Stimulated activated CD8-positive, alpha-beta memory T cell treated with anti-CD3 and anti-CD28 coated beads, Interleukin-12 subunit alpha, Interleukin-12 subunit beta, amount 100 ng/mL, for 4 hours (primary cell): Measurements from ENCODE around the gene ATXN7L1.
"Not testable (repeated sequence)": the region's sequence is repeated elsewhere in the genome, so short reads cannot be mapped to it uniquely, and the experiment has no call there.

Experiments
- DNase-seq: peaks from one replicate; pipeline ENCODE4 v3.0.0-alpha.2; 2020; ENCODE audit warnings: low read depth

ATXN7L1 gene

DNA sequence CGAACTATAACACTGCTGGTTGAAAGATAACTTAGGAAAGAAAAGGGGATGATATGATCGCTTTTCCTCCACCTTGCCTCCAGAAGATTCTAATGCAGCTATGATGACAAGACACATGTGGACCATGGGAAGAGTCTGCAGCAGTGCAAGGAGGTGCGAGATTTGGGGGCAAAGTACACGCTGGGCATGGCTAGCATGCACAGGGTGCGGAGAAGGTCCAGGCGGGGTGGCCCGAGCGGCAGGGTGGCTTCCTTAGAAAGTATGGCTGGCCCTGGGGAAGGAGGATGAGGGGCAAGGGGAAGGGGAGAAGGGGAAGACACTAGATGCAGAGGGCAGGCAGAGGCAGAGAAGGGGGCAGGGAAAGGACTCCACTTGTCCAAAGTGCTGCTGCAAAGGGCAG is 15.6 kb downstream of the ATXN7L1 start:
- DNase-seq: no peak

DNA sequence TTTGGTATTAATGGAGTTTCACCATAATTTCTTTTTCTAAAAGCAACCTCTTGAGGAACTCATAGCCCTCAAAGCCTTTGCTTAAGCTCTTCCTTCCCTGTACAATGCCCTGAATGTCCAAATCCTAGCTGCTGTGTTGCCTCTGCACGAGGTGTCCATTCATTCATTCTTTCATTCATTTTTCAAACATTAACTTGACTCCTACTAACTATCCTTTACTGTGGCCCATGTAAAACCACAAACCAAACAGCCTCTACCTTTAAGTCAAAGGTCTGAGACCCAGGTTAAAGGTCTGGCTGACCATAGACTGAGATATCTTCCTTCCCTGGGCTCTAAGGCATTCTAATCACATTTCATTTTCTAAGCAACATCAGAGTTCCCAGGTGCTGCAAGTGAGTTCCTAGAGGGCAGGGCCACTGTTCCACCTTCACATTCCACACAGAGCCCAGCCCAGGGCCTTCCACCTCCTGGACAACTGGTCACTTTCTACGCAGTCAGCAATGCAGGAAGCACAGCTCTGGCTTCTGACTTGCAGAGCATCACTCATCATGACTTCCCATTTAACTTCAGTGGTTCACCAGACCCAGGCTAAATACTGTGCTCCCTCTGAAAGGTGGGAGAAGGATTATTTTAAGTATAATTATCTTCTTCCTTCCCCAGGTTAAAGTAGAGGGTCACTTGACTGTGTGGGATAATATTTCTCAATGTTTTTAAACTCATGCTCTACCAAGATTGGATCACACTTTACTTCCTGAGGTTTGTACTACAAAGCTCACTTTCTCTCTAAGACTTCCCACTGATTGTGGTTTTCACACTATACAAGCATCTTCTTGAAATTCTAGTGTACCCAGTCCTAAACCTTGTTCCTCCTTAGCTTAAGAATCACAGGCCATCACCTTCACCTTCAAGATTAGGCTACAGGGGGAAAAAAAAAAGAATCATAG is 19.1 kb downstream of the ATXN7L1 start:
- DNase-seq: no peak

DNA sequence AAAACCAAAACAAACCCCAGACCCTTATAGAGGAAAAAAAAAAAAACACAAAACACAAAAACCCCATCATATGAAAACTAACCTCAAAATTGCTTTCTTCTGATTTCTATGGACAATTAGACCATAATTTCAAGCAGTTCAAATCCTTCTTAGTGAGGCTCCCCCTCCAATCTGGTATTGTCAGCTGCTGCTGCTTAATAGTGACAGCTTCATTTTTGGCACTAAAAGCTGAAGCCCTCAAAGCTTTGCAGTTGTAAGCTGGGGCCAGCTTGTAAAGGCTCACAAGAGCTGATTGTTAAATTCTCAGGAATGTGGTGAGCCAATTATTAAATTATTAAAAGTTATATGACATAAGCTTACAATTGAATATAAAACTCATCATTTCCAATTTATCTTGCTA is 21.9 kb downstream of the ATXN7L1 start:
- no peak for DNase-seq

DNA sequence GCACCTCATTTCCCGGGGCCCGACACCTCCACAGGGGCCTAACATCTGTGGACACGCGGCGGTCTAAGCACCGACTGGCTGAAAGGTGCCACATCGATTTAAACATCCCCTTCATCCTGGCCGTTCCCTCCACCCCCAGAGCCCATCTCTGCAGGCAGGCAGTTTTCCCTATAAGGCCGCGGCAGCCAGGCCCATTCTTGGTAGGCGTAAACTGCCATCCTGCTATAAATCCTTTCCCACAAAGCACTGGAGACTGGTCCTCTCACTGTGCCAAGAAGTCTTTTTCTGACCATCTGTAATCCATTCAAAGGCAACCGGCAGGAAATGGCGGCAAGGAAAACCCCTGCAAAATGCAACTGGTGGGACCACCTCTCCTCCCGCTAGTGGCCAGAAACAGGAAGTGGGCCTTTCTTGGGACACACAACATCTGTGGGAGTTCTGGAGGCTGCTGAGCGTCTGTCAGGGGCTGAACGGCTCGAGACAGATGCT is 22.4 kb downstream of the ATXN7L1 start:
- DNase-seq: no peak

DNA sequence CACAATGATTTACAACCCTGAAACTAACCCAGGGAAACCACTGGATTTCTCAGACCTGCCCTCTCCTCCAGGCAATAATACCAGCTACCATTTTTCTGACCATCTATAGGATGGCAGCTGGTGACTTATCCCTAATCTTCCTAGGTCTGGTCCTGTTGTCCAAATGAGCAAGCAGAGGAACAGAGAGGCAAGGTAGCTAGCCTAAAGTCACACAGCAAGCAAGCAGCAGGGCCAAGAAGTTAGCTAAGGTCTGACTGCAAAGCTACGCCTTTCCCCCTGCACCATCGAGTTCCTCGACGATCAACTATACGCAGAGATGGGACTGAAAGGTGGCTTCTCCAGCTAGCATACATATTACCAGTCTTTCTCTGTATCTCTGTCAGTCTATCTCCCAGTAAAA is 25.3 kb downstream of the ATXN7L1 start:
- DNase-seq: no peak

DNA sequence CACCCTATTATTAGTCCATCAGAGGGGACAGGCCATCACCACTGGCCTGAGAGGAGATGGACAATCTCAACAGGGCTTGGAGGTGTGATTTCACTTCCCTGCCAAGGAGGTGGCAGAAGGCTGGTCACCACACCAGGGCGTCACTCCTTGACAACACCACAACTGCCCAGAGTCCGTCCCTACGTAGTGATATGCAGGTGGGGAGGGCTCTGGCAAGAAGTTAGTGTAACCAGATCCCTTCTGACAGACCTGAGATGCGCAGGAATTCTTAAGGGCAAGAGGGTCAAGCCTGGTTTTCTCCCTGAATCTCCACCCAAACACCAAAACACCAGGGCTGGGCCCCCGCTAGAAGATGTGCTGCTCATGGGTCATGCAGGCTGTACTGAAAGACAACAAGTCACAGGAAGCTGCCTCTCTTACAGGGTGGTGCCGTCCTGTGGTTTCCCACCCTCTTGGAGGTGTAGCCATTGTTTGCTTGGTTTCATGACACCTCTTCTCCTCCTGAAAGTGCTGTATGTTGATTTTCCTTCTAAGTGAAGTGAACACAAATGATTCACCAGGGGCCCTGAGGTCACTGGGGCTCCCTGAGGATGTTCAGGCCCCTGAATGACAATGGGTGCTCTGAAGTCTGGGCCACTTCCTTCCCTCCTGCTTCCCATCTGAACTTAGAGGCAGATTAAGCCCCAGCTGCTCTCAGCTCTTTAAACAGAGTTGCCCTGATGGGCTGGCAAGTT is 27.1 kb downstream of the ATXN7L1 start:
- peak; percentile 56 for DNase-seq

DNA sequence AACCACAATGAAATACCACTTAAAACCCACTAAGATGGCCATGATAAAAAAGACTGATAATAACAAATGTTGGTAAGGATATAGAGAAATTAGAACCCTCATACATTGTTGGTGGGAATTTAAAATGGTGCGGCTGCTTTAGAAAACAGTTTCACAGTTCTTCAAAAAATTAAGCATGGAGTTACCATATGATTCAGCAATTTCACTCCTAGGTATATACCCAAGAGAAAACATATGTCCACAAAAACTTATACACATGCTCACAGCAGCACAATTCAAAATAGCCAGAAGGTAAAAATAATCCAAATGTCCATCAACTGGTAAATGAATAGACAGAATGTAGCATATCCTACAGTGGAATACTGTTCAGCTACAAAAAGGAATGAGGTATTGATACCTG is 30.0 kb downstream of the ATXN7L1 start:
- no peak for DNase-seq

DNA sequence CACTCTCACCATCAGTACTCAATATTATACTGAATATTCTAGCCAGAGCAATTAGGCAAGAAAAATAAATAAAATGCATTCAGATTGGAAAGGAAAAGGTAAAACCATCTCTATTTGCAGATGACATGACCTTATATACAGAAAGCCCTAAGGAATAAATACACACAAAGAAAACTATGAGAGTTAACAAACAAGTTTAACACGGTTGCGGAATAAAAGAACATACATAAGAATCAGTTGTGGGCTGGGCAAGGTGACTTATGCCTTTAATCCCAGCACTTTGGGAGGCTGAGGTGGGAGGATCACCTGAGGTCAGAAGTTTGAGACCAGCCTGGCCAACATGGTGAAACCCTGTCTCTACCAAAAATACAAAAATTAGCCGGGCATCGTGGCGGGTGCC is 31.7 kb downstream of the ATXN7L1 start:
- not testable (repeated sequence) for DNase-seq

DNA sequence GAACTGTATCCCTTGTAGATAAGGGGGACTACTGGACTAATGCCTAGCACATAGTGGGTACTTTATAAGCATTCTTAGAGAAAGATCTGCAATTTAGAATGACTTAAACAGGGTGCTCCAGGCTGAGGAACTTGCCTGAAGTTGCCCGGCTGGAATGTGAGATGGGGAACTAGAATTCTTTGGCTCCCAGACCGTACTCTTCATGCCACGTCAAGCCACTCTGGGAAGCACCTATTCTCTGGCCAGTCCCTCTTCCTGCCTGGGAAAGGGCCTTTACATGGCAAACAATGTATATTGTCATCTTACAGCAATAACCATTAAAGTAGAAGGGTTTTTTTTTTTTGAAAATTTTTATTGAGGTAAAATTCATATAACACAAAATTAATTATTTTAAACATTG is 34.5 kb downstream of the ATXN7L1 start:
- no peak for DNase-seq

DNA sequence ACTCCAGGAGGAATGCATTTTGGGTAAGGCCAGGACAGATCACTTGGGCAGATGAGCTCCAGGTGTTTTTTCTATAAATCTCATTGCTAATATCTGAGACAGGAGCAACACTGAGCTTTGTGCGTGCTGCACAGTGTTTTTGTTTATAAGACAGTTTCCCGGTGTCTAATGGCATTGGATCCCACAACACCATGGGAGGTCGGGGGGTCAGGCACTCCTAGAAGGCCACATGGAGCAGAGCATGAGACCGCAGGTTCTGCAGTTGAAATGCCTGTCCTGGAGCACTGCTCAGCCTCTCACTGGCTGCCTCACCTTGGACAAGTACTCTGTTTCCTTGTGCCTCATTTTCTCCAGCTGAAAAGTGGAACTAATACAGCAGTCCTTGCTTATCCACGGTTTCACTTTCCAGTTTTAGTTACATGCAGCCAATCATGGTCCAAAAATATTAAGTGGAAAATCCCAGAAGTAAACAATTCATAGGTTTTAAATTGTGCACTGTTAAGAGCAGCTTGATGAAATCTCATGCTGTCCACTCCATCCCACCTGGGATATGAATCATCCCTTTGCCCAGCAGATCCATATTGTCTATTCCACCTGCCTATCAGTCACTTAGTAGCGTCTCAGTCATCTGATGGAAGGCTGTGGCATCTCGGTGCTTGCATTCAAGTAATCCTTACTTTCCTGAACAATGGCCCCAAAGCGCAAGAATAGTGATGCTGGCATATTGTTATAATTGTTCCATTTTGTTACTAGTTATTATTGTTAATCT is 35.2 kb downstream of the ATXN7L1 start:
- DNase-seq: no peak

DNA sequence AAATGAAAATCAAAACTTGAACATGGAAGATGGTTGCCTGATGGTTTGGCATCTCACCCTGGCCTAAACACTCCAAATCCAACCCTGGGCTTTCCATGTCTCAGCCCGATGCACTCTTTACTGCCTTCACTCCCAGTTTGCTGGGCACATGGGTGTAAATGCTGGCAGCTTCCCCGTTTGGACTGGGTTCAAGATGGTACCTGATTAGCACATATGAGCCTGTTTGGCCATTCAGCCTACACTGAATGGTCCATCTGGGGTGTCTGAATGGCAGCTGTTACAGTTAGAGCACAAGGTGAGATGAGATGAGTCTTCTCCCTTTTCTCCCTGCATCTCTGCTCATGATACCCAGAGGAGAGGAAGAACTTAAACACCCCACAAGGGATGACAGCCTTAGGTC is 37.1 kb downstream of the ATXN7L1 start:
- no peak for DNase-seq

DNA sequence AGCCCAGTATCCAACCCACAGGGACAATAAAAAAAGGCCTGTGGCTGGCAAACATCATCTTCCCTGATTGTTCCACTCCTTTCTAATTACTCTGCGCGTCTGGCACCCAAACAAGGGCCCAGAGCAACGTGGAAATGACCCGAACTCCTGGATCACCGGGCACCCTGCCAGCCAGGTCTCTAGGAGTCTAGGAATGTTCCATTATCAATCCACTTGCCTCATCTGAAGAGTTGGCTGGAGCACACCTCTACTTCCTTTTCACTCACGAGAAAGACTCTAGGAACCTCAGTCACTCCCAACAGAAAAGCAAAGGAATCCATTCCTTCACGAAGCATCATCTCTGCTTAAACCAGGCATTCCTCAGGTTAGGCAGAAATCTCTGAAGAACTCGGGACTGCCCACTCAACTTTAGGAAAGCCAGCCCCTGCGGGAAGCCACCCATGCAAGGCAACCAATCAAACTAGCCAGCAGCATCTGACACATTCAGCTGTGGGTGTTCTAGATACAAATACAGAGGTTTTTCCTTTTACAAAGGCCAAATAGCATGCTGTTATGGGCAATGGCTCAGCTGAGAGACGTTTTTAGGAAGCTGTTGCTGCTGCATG is 37.7 kb downstream of the ATXN7L1 start:
- DNase-seq: no peak

DNA sequence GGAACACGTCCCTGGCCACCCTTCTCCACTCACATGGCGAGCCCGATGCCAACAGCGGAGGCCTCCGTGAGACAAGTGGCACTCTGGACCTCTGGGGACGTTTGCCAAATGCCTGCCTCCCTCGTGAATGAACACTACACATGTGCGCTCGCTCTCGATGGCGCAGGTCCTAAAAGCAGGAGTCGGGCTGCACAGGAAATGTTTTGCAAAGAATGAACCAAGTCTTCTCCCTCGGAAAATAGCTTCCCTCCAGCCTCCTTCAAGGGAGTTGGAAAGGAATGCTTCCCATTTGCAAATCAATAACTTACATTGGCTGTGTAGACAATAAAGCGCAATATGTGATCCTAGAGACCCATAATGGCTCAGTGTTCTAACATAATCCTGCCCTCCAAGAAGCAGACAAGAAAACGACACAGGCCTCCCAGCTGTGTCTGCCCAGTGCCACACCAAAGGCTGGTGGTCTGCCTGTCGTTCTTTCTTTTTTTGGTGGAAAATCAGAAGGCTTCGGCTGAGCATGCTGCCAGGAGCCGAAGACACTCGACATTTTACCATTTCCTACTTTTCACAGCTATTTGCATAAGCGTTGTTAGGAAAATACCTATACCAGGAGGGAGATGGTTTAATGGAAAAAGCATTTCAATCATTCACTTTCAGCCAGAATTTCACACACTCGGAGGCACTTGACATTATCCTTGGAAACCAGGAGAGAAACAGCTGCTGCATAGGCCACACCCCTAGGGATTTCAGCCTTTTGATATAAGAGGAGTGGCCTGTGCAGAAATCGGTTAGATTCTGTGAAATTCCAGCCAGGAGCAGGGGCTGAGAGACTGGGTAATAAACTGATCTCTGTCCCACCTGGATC is 38.4 kb downstream of the ATXN7L1 start:
- DNase-seq: no peak

DNA sequence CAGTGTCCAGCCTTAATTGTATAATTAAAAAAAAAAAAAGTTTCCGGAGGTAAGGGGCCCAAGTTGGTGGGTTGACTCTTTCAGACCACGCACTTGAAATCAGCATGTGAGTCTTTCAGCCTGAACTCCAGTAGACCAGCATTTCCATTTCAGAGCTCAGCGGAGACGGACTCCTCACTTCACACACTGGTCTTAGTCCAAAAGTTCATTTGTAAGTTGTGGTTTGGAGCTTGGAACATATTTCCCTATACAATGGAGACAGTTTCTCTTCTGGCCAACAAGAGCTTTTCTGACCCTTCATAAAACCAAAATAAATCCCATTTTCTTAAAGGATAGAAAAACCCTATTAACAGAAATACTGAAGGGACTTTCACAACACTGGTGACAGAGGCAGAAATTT is 41.0 kb downstream of the ATXN7L1 start:
- DNase-seq: no peak

DNA sequence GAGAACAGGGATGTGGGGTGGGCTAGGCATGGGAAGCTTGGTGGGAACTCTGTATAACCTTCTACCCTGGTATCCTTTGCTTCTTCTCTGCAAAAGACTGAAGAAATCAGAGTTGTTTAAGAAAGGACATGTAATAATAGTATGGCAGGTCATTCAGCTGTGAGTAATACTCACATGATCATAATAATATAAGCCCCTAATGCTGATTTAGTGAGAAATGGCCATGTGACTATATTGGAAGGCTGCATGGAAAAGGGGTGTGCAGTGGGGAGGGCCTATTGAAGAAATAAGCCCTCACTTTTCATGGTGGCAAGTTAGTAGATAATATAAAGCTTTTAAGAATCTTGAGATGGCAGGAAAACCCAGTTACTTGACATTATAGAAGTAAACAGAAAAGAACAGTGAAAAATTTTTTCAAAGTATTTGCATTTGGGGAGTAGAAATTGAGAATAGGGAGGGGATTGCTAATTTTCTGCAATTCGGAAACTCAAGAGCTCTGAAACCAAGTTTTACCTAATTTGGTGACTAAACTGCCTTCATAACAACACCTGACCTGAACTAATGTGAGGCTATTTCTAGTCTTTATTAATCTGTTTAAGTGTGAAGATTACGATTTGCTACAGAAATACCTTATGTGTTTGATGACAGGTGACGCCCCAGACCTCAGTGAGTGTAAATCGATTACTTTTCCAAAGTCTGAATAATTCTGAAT is 44.4 kb downstream of the ATXN7L1 start:
- DNase-seq: no peak

DNA sequence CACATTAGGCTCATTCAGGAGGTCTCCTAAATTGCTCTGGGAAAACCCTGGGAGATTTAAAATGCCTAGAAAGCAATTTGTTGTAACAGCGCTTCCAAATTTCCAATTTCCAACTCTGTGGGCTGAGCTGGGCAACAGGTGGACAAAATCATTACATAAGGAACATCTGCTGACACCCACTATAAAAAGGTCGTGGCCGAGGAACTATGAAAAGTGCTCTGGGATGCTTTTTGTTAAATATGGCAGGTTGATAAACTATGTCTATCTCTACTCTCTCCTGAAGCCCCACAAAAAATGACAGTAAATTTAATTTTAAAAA is 45.1 kb downstream of the ATXN7L1 start:
- no peak for DNase-seq

DNA sequence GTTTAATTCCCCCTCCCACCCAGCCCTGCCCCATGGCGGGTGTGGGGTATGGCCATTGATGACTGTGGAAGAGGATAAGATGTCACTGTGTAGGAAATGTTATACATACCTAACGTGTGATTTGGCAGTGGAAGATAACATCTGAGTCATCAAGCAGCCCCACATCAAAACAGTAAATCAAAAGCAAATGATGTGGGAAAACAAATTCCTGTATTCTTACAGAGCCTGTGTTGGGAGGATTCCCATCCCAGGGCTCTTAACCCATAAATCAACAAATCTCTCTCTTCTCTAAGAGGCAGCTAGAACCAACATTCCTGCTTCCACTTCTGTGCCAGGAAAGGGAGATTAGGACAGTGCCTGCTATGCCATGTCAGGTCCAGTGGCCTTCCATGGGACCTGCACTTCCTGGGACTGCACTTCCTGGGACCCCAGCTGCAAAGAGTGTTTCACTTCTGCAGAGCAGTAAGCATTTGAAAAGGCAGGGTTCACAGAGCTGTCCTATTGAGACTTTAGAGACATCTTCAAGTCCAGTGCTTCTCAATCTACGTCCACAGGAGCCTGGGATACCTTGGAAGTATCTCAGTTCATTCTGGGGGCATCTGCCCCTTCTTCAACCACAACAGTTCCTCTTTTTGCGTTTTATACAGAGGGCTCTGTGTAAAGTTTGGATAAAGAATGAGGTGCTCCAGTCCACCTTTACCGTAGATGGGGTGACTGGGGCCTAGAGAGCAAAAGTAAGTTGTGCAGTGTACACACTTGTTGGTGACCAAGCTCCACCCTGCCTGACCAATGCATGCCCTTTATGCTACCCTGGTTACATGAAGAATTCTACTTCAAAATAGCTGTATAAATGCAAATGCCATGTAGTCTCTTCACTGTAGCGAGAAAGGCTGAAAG is 45.7 kb downstream of the ATXN7L1 start:
- no peak for DNase-seq

DNA sequence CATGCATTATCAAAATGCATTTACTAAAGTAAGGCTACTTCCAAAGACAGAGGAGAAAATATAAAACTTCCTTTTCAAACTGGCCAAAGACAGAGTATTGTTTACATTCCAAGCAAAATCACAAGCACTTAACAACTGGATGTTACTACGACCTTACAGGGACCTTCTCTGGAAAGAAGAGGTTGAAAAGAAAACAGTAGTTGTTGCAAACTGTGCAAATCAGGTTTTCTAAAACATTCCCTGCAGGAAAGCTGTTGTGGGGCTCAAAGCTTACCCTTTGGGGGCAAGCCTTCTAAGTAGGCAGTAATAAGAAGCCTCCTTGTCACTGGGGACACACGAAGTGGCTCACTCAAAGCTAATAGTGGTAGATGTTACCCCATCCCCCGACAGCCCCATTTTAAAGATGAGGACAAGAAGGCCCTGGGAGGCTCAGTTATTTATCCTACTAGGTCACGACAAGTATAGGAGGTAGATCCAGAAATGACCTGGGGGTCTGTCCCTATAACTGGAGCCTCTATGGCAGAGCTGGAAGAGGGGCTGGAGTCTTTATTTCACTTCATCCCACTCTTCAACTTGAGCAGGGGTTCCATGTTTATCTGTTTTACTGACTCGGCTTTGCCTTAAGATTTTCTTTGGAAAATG is 46.6 kb downstream of the ATXN7L1 start:
- DNase-seq: no peak

DNA sequence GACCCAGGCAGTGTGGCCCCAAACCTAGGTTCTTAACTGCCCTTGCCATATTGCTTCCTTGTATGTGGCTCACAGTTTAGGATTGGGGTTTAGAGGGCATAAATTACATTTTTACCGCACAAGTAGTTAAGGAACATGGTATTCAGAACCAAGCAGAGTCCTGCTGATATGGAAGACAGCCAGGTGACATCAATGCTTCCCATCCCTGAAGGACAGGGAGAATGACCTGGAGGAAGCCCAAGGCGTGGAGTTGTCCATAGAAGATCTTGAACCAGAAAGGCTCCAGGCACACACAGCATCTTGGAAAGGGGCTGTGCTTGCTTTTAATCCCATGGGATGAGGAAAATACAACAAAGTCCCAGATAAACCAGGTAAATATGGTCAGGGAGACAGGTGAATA is 48.3 kb downstream of the ATXN7L1 start:
- DNase-seq: no peak
